Measurements from ENCODE around the gene MAPRE2.

- TF ChIP-seq POLR2A (IDR thresholded peaks at IDR 0.05) (no peak), CTCF (IDR thresholded peaks at IDR 0.05 in 8 of 11, conservative IDR thresholded peaks at IDR 0.05 in 3 of 11) (no peak), POLR2AphosphoS5 (IDR thresholded peaks at IDR 0.05) (no peak)
These were observed 3.9 kb downstream of the MAPRE2 start for GRCh38 chr18:35045121-35045520.
